Stimulated activated CD8-positive, alpha-beta memory T cell treated with anti-CD3 and anti-CD28 coated beads, Interleukin-12 subunit alpha, Interleukin-12 subunit beta, amount 100 ng/mL, for 4 hours (primary cell): ENCODE measurements around the gene PAEP.

Experiments used
- DNase-seq: peaks from one replicate; pipeline ENCODE4 v3.0.0-alpha.2; 2020; ENCODE audit warnings: low read depth

The PAEP gene

GRCh38 chr9:135600296-135600817, 38.8 kb downstream of the PAEP start:
- no peak for DNase-seq

- no peak for DNase-seq
Measured at GRCh38 chr9:135601988-135602387, 40.4 kb downstream of the PAEP start.

- peak; percentile 28 for DNase-seq
Measured at GRCh38 chr9:135602789-135603481, 41.4 kb downstream of the PAEP start.

- no peak for DNase-seq
Measured at GRCh38 chr9:135604437-135605237, 43.1 kb downstream of the PAEP start.

- DNase-seq: no peak
Measured at GRCh38 chr9:135605238-135605781, 43.8 kb downstream of the PAEP start.

- DNase-seq: no peak
Measured at GRCh38 chr9:135606885-135607259, 45.3 kb downstream of the PAEP start.

GRCh38 chr9:135607401-135608293, 46.1 kb downstream of the PAEP start:
- DNase-seq: no peak

- DNase-seq: no peak
Measured at GRCh38 chr9:135608294-135608998, 46.9 kb downstream of the PAEP start.

- no peak for DNase-seq
Measured at GRCh38 chr9:135608999-135609317, 47.4 kb downstream of the PAEP start.

GRCh38 chr9:135609366-135609955, 47.9 kb downstream of the PAEP start:
- DNase-seq: no peak

- no peak for DNase-seq
Measured at GRCh38 chr9:135610290-135611141, 49.0 kb downstream of the PAEP start.

GRCh38 chr9:135611142-135611874, 49.8 kb downstream of the PAEP start:
- DNase-seq: no peak

GRCh38 chr9:135611875-135612209, 50.3 kb downstream of the PAEP start:
- DNase-seq: no peak

- no peak for DNase-seq
Measured at GRCh38 chr9:135612437-135612836, 50.9 kb downstream of the PAEP start.

GRCh38 chr9:135612981-135613910, 51.7 kb downstream of the PAEP start:
- no peak for DNase-seq

GRCh38 chr9:135613946-135614805, 52.6 kb downstream of the PAEP start:
- no peak for DNase-seq
